Measurements from ENCODE around the gene HSPBP1.

The HSPBP1 gene

GRCh38 chr19:55276720-55277430 is 3.0 kb downstream of the HSPBP1 start:
- DNase-seq (ENCODE audit: insufficient read length, low spot score) (no peak), FAIRE-seq (peak; percentile 65)

- no peak for FAIRE-seq
Measured at GRCh38 chr19:55275851-55276719, 3.8 kb downstream of the HSPBP1 start.

DNA sequence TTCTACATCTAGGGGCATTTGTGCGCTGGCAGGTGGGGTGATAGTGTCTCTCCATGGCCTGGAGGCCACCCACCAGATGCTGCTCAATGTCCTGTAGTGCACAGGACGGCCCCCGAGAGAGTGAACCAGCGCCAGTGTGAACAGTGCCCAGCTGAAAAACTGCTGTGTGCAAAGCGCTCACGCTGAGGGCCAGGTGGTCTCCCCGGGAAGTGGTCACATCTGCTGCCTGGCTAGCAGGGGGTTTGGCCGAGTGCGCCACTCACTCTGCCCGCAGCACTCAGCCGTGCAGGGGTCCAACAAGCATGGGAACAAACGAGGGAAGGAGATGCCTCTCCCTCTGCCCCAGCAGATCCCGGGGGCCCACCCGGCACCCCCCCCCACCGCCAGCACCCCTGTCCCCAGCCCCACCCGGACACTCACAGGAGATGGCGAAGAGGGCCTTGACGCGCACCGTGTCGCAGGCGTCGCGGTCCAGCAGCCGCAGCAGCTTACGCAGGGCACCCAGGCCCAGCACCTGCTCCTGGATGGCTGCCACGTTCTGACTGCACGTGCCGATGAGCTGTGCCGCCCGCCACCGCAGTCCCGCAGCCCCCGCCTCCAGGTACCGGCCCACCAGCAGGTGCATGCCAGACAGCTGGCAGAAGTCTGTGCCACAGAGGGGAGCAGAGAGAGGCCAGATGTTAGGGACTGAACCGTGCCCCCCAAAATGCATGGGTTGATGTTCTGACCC is 5.8 kb downstream of the HSPBP1 start:
- no peak for DNase-seq (ENCODE audit: insufficient read length, low spot score)
- no peak for FAIRE-seq

More at GRCh38 chr19:55275851-55276719, 3.8 kb downstream of the HSPBP1 start:
- no peak for DNase-seq (ENCODE audit: insufficient read length, low spot score)

- FAIRE-seq (no peak), DNase-seq (ENCODE audit: insufficient read length, low spot score) (no peak)
Measured at GRCh38 chr19:55272142-55272541, 7.8 kb downstream of the HSPBP1 start.

- DNase-seq (ENCODE audit: insufficient read length, low spot score) (no peak), FAIRE-seq (no peak)
Measured at GRCh38 chr19:55270172-55270942, 9.6 kb downstream of the HSPBP1 start.

GRCh38 chr19:55269299-55269698 is 10.6 kb downstream of the HSPBP1 start:
- FAIRE-seq (no peak), DNase-seq (ENCODE audit: insufficient read length, low spot score) (no peak)

DNA sequence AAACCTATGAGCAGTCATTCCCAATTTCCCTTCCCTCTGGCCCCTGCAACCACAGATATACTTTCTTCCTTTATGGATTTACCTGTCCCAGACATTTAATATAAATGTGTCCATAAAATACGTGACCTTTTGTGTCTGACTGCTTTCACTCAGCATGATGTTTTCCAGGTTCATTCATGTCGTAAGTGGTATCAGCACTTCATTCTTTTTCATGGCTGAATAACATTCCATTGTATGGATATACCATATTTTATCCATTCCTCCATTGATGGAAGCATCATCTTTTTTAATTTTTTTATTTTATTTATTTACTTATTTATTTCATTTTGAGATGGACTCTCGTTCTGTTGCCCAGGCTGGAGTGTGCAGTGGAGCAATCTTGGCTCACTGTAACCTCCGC is 13.1 kb downstream of the HSPBP1 start:
- FAIRE-seq (no peak), DNase-seq (ENCODE audit: insufficient read length, low spot score) (no peak)

GRCh38 chr19:55266404-55266803 is 13.5 kb downstream of the HSPBP1 start:
- FAIRE-seq = no peak
- DNase-seq (ENCODE audit: insufficient read length, low spot score) = no peak

GRCh38 chr19:55265723-55266386 is 14.1 kb downstream of the HSPBP1 start:
- no peak for DNase-seq (ENCODE audit: insufficient read length, low spot score)
- FAIRE-seq = no peak

DNA sequence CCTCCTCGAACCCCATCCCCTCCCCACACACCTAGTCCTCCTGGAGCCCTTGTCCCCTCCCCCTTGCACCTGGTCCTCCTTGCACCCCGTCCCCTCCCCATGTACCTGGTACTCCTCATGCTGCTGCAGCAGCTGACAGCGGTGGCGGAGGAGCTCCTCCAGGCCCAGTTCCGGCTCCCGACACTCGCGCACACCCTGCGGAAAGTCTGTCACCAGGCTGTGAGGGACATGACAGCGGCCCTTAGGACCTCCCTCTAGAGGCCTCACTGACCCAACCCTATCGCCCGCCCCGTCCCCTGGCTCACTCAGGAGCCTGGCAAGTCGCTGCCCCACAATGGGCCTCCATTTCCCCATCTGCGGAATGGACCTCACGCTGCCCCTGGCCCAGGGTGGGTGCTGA is 14.7 kb downstream of the HSPBP1 start:
- no peak for FAIRE-seq
- DNase-seq (ENCODE audit: insufficient read length, low spot score) = no peak

GRCh38 chr19:55264531-55264930 is 15.4 kb downstream of the HSPBP1 start:
- DNase-seq (ENCODE audit: insufficient read length, low spot score) (no peak), FAIRE-seq (no peak)

DNA sequence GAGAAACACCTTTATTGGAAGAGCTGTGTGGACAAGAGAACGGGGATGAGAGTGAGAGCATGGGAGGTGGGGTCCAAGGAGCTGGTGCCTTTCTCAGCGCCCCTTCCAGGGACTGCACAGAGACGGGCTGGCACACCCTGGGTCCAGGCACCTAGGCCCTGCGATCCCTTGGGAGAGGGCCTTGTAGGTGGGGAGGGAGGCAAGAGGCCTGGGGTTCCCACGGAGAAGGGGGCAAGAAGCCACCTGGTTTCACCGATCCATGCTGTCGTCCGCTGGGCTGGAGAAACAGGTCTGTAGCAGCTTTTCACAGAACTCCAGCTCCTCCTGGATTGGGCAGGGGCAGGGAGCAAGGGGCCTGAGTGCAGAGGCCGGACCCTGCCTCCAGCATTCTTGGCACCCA is 17.6 kb downstream of the HSPBP1 start:
- DNase-seq (ENCODE audit: insufficient read length, low spot score) = no peak
- FAIRE-seq = no peak

DNA sequence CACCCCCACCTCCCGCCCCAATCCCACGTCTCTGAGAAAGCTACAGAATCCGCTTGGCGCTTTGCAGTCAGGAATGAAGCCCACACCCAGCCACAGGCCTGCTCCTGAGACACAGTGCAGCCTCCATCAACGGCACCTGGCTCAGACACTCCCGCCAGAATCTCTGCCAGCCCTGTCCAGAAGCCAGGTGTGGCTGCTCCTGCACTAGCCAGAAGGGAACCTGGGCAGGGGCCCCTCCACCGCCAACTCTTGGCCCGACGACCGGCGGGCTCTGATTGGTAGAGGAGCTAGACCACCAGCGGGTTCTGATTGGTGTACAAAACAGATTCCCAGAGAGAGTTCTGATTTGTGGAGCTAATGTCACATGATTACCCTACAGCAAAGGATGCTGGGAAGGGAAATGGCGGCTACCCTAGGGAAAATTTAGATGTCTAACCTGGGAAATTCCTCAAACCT is 18.2 kb downstream of the HSPBP1 start:
- FAIRE-seq (no peak), DNase-seq (ENCODE audit: insufficient read length, low spot score) (no peak)

- FAIRE-seq (no peak), DNase-seq (ENCODE audit: insufficient read length, low spot score) (no peak)
Measured at GRCh38 chr19:55259540-55260210, 20.2 kb downstream of the HSPBP1 start.

- FAIRE-seq = peak; percentile 96
- DNase-seq (ENCODE audit: insufficient read length, low spot score) = peak; percentile 94
Measured at GRCh38 chr19:55258828-55259539, 20.9 kb downstream of the HSPBP1 start, which contains the start of gene PPP6R1. PPP6R1 (minus strand) TSS chr19:55259017; CDS start chr19:55247103, 11,914 bp downstream.

- FAIRE-seq (no peak), DNase-seq (ENCODE audit: insufficient read length, low spot score) (no peak)
Measured at GRCh38 chr19:55258476-55258827, 21.5 kb downstream of the HSPBP1 start.

GRCh38 chr19:55257461-55258420 is 22.2 kb downstream of the HSPBP1 start:
- no peak for DNase-seq (ENCODE audit: insufficient read length, low spot score)

More at GRCh38 chr19:55257461-55258420, 22.2 kb downstream of the HSPBP1 start:
- peak; percentile 51 for FAIRE-seq
